ENCODE results near the gene RPS26.
A peak's percentile ranks its signal among the peaks of the same experiment; 100 is the strongest.
"Not testable (repeated sequence)": the region's sequence is repeated elsewhere in the genome, so short reads cannot be mapped to it uniquely, and the experiment has no call there.

The RPS26 gene

DNA sequence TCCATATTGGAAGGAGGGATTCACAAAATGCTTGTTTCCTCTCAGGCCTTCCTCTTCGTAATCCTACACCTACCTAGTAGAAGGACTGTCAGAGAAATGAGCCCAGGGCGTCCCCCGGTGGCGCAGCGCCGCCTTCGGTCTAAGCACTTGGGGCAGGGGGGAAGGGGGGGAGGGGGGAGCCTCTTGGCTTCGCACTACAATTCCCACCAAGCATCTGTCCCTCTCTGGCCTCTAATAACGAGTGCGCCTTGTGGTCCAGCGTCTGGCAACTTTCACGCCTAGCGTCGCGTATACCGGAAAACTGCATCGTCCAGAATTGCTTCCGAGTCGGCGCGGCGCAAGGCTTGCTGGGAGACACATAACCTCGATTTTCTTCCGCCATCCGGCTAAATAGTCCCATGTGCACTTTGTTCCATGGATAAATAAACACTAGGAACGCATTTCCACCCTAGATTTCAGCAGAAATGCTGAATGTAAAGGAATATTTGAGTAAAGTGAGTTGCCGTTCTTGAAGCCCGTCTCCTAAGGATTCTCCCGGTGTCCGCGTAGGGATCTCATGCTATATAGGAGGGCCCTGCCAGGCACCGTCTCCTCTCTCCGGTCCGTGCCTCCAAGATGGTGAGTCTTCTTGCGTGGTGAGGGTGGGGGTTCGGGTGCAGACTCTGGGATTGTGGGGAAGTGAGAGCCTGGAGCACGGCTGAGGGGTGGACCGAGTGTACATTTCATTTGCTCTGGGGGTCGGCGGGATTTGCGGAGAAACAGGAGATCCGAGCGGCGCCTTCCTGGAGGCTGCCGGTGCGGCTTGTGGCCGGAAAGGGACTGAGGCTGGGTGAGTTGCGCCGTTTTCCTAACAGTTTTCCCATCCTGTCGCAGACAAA, at the start of gene RPS26:
TSS of gene RPS26 (plus strand) at position 367 of the 878 bp plus-strand sequence. CDS start at position 616, 249 bp downstream.
- DNase-seq (ENCODE audit: low read depth), result peak; percentile 81

GRCh38 chr12:55993230-55993853, 48.4 kb upstream of the RPS26 start:
- no peak for DNase-seq (ENCODE audit: low read depth)

DNA sequence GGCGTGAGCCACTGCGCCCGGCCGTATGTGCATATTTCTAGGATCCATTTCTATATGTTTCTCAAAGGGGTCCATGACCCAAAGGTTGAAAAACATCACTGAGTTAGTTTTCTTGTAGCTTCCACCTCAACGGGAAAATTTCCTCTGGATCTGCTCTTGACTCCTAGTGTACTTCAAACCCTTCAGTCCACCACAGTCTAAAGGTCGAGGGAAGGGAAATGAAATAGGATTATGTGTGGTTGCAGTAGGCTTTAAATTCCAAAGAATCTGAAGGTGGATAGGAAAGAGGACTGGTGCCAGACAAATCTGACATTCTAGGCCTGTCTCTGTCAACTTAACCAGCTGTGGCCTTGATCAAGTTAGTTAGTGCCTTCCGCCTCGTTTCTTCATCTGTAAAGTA, 46.4 kb upstream of the RPS26 start:
- no peak for DNase-seq (ENCODE audit: low read depth)

GRCh38 chr12:55996201-55996714, 45.5 kb upstream of the RPS26 start:
- peak; percentile 28 for DNase-seq (ENCODE audit: low read depth)

DNA sequence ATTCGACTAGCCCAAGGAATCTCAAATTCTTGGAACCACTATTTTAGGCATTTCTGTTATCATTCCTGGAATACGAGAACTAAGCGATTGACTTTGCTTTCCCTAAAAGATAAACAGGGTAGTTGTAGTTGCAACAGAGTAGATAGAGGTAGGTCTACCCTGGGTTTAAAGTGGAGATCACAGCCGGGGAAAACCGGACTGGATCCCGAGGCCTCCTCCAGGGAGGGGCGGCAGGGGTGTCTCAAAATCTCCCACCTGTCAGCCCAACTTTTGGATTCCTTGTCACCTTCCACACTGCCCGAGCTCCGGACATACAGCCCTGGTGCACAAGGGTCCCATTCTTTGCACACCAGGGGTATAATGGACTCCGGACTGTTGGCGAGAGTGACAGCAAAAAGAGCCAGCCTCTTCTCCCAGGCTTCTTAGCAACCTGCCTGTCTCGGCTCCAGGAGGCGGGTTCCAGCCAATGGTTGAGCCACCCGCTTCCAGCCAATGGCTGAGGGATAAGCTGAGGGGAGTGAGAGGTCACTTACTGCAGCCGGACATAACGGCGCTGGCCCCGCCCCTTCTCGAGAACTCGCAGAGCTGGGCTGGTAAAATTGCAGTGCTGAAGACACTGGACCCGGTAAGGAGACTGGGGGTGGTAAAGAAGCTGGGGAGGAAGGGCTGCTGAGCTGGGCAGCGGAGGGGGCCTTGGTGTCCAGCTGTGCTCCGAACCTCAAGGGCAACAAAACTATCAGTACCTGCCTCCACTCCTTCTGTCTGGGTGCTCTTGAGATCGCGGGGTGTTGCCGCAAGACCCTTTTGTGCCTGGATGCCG, 44.8 kb upstream of the RPS26 start, which contains the start of gene SUOX:
TSS of gene SUOX (plus strand) at position 562 of the 820 bp plus-strand sequence. CDS start 4,946 bp downstream, outside the sequence.
- no peak for DNase-seq (ENCODE audit: low read depth)

DNA sequence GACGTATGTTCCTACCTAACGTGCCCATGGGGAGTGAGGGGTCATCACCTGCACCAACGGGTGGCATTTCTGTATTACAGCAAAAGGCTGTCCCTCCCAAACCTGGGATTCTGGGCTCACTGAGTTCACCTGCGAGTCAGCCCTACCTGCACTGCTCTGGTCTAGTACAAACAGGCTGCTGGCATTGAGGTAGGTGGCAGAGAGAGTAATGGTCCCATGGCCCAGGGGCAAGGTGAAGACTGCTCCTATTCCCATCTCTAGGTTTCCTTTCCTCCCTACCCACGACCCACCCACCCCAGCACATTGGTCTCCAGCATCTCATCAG, 44.2 kb upstream of the RPS26 start:
- no peak for DNase-seq (ENCODE audit: low read depth)

DNA sequence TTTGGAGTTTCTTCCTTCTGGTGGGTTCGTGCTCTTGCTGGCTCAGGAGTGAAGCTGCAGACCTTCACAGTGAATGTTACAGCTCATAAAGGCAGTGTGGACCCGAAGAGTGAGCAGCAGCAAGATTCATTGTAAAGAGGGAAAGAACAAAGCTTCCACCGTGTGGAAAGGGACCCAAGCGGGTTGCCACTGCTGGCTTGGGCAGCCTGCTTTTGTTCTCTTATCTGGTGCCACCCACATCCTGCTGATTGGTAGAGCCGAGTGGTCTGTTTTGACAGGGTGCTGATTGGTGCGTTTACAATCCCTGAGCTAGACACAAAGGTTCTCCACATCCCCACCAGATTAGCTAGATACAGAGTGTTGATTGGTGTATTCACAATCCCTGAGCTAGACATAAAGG, 42.2 kb upstream of the RPS26 start:
- DNase-seq (ENCODE audit: low read depth), result not testable (repeated sequence)

DNA sequence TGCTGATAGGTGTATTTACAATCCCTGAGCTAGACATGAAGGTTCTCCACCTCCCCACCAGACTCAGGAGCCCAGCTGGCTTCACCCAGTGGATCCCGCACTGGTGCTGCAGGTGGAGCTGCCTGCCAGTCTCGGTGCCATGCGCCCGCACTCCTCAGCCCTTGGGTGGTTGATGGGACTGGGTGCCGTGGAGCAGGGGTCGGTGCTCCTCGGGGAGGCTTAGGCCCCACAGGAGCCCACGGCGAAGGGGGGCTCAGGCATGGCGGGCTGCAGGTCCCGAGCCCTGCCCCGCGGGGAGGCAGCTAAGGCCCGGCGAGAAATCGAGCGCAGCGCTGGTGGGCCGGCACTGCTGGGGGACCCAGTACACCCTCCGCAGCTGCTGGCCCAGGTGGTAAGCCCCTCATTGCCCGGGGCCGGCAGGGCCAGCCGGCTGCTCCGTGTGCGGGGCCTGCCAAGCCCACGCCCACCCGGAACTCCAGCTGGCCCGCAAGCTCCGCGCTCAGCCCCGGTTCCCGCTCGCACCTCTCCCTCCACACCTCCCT, 41.6 kb upstream of the RPS26 start:
- not testable (repeated sequence) for DNase-seq (ENCODE audit: low read depth)

GRCh38 chr12:56001487-56002100, 40.1 kb upstream of the RPS26 start:
- DNase-seq (ENCODE audit: low read depth), result no peak

GRCh38 chr12:56003376-56003775, 38.3 kb upstream of the RPS26 start:
- not testable (repeated sequence) for DNase-seq (ENCODE audit: low read depth)

DNA sequence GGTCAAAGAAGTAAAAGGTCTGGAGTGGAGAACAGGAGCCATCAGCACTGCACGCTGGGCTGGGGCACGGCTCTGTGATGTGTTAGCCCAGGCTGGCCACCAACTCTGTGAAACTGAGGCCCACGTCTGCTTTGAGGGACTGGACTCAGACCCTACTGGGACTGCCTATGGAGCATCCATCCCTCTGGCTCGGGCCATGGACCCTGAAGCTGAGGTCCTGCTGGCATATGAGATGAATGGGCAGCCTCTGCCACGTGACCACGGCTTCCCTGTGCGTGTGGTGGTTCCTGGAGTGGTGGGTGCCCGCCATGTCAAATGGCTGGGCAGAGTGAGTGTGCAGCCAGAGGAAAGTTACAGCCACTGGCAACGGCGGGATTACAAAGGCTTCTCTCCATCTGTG, 37.5 kb upstream of the RPS26 start:
- no peak for DNase-seq (ENCODE audit: low read depth)

DNA sequence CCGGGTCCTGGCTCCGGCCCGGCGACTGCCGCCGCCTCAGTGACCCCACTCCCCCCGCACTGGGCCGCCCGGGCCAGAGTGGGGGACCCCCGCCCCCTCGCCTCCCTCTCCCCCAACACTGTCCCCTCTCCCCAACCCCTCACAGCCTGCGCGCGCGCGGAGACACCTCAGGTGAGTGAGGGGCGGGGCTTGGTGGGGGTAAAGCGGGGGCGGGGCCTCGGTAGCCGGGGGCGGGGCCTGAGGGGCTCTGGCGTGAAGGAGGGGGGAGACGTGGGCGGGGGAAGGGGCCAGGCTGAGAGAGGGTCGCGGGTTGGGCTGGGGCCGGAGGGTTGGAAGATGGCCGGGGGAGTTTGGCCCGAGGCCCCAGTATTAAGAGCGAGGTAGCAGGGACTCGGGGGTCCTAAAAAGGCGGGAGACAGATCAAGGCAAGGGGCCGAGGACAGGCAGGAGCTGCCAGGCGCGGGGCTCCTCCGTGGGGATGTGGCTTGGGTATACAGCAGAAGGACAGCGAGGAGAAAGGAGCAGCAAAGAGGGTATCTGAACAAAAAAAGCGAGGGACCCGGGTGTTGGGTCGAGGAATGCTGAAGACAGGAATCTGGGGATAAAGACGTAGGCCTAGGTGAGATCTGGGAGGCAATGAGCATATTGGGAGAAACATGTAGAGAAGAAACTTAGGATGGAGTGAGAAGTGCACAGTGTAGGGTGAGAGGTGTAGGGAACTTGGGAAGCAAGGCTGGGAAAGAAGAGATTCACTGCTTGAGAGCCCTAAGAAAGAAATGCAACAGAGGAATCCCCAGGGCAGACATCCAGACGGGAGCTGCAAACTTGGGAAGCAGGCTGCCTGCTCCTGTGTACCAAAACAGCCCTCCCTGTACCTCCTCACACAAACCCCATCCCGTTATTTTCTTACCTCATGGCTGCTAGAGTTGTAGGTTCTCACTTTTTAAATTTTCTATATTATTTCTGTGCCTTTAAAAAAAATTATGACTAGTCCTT, 33.9 kb upstream of the RPS26 start:
- DNase-seq (ENCODE audit: low read depth), result peak; percentile 55

- no peak for DNase-seq (ENCODE audit: low read depth)
Observed at GRCh38 chr12:56010111-56010570, 31.6 kb upstream of the RPS26 start.

DNA sequence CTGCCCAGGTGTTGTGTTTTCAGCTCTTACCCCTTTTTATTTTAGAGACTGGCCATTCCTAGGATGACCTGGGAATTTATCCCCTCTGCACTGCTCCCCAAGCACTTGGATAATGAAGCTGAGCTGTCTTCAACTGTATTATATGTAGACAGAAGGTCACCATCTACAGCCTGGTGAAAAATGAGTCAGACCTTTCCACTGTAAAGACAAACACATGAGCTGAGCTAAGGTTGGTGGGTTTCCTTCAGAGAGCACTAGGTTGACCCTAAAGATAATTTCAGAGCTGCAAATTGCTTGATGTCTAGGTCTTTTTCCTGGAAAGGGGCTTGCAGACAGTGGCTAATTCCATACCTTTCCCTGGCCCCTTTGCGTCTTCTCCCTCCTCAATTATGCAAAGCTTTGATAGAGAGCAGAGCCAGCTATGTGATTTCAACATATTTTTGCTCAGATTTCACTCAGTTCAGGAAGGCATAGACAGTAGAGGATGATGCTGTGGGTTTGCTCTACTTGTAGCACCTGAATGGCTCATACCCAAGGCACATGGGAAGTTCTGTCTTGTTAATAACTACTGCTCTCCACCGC, 30.1 kb upstream of the RPS26 start:
- DNase-seq (ENCODE audit: low read depth), result no peak

DNA sequence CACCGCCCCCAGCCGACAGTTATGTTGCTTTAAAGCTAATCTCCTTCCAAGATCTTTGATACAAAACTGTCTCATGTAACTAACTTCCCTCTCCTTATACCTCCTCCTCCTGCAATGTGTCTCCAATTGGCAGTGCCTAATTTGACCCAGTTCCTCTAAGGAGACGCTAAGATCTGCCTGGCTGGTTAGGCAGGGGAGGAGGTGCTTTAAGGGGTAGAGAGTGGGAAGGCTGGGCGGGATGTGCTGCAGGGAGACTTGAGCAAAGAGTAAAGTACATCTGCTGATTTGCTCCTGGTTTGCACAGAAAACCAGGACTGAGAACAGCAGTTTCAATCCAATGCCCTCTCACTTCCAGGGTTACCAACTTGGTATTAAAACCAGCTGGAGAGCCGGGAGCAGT, 28.2 kb upstream of the RPS26 start:
- DNase-seq (ENCODE audit: low read depth), result no peak

DNA sequence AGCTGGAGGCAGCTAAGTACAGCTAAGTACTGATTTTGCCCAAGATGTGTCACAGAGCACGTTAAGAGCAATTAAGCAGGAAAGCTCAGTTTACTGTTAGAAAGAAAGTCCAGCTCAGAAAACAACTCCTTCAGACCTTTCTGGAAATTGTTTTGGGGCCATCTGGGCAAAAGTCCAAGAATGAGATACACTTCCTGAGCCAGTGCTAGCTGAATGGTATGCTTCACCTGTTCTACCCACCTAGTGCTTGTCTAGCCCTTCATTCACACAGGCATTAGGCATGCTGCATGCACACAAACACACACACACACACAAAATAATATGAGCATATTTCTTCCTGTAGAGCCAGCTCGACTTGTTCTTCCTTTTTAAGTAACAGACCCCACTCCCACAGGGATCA, 27.5 kb upstream of the RPS26 start:
- no peak for DNase-seq (ENCODE audit: low read depth)

GRCh38 chr12:56017181-56017580, 24.5 kb upstream of the RPS26 start:
- no peak for DNase-seq (ENCODE audit: low read depth)

GRCh38 chr12:56018356-56018755, 23.4 kb upstream of the RPS26 start:
- no peak for DNase-seq (ENCODE audit: low read depth)

DNA sequence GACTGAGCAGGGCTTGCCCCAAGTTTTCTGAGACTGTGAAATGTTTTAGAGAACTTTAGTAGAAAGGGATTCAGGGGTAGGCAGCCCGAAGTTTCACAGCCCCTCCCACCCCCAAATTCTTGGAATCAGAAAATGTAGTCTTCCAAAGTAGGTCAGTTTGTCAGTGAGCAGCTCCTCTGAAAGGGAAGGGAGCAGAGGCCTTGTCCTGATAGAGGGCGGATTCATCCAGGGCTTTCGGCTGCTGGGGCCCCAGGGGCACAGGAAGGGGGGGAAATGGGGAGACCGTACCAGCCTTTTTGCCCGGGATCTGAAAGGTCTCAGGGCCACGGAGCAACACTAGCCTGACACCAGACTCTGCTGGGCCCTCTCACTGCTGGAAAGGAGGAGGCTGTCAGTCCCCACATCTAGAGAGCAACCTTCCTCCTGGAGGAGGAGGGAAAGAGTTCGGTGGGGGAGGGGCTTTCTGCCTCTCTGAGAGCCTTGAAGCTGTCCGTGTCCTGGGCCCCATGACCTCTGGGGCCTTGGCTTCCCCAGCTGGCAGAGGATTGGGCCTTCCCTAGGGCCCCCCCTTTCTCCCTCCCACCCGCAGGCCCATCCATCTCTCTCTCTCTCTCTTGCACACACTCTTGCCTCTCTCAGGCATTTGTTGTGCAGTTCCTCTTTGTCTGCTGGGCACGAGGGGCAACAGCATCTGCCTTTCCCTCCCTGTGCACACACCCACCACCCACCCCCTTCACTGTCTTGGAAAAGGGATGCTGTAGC, 21.1 kb upstream of the RPS26 start, which contains the start of gene IKZF4:
TSS of gene IKZF4 (plus strand) at position 621 of the 762 bp plus-strand sequence. CDS start 451 bp downstream, outside the sequence.
- no peak for DNase-seq (ENCODE audit: low read depth)
